ENCODE measurements around the gene ZNF829.
A peak's percentile ranks its signal among the peaks of the same experiment; 100 is the strongest.

Gene ZNF829

DNA sequence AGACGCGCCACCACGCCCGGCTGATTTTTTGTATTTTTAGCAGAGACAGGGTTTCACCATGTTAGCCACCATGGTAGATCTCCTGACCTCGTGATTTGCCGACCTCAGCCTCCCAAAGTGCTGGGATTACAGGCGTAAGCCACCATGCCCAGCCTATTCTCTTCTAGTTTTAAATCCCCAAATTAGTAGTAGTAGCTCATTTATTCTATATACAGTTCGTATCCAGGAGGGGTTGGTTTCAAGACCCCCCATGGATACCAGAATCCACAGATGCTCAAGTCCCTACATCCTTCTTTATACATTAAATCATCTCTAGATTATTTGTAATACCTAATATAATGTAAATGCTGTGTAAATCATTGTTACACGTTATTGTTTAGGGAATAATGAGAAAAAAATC is 2.0 kb upstream of the ZNF829 start:
- H3K4me3 ChIP-seq (replicated peaks; ENCODE audit: low read depth, low read length): no peak overlapping the region
- TF ChIP-seq, protein P1, sequence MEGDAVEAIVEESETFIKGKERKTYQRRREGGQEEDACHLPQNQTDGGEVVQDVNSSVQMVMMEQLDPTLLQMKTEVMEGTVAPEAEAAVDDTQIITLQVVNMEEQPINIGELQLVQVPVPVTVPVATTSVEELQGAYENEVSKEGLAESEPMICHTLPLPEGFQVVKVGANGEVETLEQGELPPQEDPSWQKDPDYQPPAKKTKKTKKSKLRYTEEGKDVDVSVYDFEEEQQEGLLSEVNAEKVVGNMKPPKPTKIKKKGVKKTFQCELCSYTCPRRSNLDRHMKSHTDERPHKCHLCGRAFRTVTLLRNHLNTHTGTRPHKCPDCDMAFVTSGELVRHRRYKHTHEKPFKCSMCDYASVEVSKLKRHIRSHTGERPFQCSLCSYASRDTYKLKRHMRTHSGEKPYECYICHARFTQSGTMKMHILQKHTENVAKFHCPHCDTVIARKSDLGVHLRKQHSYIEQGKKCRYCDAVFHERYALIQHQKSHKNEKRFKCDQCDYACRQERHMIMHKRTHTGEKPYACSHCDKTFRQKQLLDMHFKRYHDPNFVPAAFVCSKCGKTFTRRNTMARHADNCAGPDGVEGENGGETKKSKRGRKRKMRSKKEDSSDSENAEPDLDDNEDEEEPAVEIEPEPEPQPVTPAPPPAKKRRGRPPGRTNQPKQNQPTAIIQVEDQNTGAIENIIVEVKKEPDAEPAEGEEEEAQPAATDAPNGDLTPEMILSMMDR (IDR thresholded peaks at IDR 0.05; ENCODE audit: low read length, missing control alignments): no peak

DNA sequence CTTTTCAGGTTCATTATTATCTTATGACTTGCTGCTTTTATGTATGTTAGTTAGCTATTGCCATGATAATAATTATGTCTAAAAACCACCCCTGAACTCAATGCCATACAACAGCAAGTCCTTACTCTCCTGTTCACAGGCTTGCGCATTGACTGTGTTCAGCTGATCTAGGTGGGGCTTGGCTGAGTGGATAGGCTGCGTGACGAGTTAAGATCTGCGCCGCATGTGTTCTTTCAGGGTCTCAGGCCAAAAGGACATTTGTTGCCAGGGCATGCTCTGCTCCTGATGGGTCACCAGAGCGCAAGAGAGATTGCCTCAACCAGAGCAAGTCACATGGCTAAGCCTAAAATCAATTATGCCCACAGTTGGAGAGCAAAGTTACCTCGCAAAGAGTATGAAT is 900 bp upstream of the ZNF829 start:
- TF ChIP-seq, protein P1 (IDR thresholded peaks at IDR 0.05; ENCODE audit: low read length, missing control alignments): no peak
- peak; percentile 38 for DNase-seq (ENCODE audit: low read depth)
- H3K4me3 ChIP-seq (replicated peaks; ENCODE audit: low read depth, low read length): peak overlapping the region; percentile 68

More for the DNA sequence above, 2.0 kb upstream of the ZNF829 start:
- DNase-seq (ENCODE audit: low read depth): no peak

DNA sequence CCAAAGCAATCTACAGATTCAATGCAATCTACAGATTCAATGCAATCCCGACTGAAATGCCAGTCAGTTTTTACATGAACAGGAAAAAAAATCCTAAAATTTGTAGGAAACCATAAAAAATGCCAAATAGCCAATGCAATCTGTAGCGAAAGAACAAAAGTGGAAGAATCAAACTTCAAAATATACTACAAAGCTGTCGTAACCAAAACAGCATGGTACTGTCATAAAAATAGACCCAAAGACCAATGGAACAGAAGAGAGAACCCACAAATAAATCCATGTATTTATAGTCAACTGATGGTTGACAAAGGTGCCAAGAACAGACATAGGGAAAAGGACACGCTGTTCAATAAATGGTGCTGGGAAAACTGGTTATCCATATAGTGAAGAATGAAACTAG is 17.7 kb downstream of the ZNF829 start:
- DNase-seq (ENCODE audit: low read depth): no peak
- TF ChIP-seq, protein P1 (IDR thresholded peaks at IDR 0.05; ENCODE audit: low read length, missing control alignments): no peak
- H3K4me3 ChIP-seq (replicated peaks; ENCODE audit: low read depth, low read length): no peak overlapping the region

DNA sequence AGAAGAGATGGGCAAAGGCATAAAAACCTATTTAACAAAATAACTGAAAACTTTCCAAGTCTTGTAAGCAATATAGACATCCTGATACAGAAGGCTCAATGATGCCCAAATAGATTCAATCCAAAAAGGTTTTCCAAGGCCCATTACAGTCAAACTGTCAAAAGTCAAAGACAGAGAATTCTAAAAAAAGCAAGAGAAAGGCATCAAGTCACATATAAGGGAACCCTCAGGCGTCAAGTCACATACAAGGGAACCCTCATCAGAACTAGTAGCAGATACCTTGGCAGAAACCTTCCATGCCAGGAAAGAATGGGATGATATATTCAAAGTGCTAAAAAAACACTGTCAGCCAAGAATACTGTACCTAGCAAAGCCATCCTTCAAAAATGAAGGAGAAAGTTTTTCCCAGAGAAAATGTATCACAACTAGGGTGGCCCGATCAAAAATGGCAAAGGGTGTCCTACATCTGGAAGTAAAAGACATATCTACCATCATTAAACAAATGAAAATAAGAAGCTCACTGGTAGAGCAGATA is 21.2 kb downstream of the ZNF829 start:
- DNase-seq (ENCODE audit: low read depth): no peak
- TF ChIP-seq, protein P1 (IDR thresholded peaks at IDR 0.05; ENCODE audit: low read length, missing control alignments): no peak
- no peak overlapping the region for H3K4me3 ChIP-seq (replicated peaks; ENCODE audit: low read depth, low read length)

DNA sequence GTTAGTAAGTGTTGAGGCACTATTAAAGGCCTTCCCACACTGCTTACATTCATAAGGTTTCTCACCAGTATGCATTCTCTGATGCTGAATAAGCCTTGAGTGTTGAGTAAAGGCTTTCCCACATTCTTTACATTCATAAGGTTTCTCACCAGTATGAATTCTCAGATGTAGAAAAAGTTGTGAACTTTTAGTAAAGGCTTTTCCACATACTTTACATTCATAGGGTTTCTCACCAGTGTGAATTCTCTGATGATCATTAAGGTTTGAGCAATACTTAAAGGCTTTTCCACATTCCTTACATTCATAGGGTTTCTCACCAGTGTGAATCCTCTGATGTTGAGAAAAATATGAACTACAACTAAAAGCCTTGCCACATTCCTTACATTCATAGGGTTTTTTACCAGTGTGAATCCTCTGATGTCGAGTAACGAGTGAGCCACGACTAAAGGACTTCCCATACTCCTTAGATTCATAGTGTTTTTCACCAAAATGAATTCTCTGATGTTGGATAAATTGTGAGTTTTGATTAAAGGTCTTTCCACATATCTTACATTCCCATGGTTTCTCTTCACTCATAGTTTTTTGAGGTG is 24.2 kb downstream of the ZNF829 start:
- no peak for DNase-seq (ENCODE audit: low read depth)
- no peak overlapping the region for H3K4me3 ChIP-seq (replicated peaks; ENCODE audit: low read depth, low read length)
- TF ChIP-seq, protein P1 (IDR thresholded peaks at IDR 0.05; ENCODE audit: low read length, missing control alignments): no peak

DNA sequence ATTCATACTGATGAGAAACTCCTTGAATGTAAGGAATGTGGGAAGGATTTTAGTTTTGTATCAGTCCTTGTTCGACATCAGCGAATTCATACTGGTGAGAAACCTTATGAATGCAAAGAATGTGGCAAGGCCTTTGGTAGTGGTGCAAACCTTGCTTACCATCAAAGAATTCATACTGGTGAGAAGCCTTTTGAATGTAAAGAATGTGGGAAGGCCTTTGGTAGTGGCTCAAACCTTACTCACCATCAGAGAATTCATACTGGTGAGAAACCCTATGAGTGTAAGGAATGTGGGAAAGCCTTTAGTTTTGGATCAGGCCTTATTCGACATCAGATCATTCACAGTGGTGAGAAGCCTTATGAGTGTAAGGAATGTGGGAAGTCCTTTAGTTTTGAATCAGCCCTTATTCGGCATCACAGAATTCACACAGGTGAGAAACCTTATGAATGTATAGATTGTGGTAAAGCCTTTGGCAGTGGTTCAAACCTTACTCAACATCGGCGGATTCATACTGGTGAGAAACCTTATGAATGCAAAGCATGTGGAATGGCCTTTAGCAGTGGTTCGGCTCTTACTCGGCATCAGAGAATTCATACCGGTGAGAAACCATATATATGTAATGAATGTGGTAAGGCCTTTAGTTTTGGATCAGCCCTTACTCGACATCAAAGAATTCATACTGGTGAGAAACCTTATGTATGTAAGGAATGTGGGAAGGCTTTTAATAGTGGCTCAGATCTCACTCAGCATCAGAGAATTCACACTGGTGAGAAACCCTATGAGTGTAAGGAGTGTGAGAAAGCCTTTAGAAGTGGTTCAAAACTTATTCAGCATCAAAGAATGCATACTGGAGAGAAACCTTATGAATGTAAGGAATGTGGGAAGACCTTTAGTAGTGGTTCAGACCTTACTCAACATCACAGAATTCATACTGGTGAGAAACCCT is 38.8 kb downstream of the ZNF829 start:
- H3K4me3 ChIP-seq (replicated peaks; ENCODE audit: low read depth, low read length): no peak overlapping the region

More for the DNA sequence above, 38.8 kb downstream of the ZNF829 start:
- TF ChIP-seq, protein P1 (IDR thresholded peaks at IDR 0.05; ENCODE audit: low read length, missing control alignments): no peak
- no peak for DNase-seq (ENCODE audit: low read depth)
